Progenitor cell of endocrine pancreas (in vitro differentiated cells): ENCODE measurements around the gene TMEM168. TPM values are rescaled to one million over a fixed set of nuclear protein-coding genes. Genes with fewer than 3 reads are reported as not detected.
"Not testable (repeated sequence)": the region's sequence is repeated elsewhere in the genome, so short reads cannot be mapped to it uniquely, and the experiment has no call there.

Experiments
- DNase-seq: peaks from one replicate; pipeline ENCODE4 v3.0.0; 2021; ENCODE audit warnings: low spot score; ENCODE audit not compliant: unreplicated experiment
- H3K27ac Mint-ChIP-seq: 2 replicates; pipeline ENCODE4 v1.8.0; 2021; ENCODE audit warnings: mild to moderate bottlenecking, moderate library complexity, mixed read lengths
- H3K27me3 Mint-ChIP-seq: 2 replicates; pipeline ENCODE4 v1.8.0; 2021; ENCODE audit warnings: mixed read lengths
- H3K36me3 Mint-ChIP-seq: 2 replicates; pipeline ENCODE4 v1.8.0; 2022; ENCODE audit warnings: mixed read lengths; ENCODE audit not compliant: insufficient read depth
- H3K4me1 Mint-ChIP-seq: 2 replicates; pipeline ENCODE4 v1.8.0; 2021; ENCODE audit warnings: low read depth, mixed read lengths
- H3K4me3 Mint-ChIP-seq: 2 replicates; pipeline ENCODE4 v1.8.0; 2021; ENCODE audit warnings: low read depth, mild to moderate bottlenecking, moderate library complexity, mixed read lengths
- H3K9me3 Mint-ChIP-seq: 2 replicates; pipeline ENCODE4 v1.8.0; 2021; ENCODE audit warnings: low read depth, mixed read lengths
- CTCF ChIP-seq: fragments of 200-600 bp; sonication (generic); IDR thresholded peaks from one replicate; pipeline ENCODE4 v1.5.0; 2021; ENCODE audit warnings: antibody characterized with exemption, mild to moderate bottlenecking; ENCODE audit not compliant: unreplicated experiment
- long read RNA-seq: library from polyadenylated mRNA; unstranded; transcript quantifications from one replicate; pipeline ENCODE4 v2.0.0, GENCODE V29; 2020
- total RNA-seq: library from RNA; stranded (reverse); gene quantifications from 2 replicates; pipeline ENCODE4 v1.2.1, GENCODE V29; 2021

The TMEM168 gene, protein sequence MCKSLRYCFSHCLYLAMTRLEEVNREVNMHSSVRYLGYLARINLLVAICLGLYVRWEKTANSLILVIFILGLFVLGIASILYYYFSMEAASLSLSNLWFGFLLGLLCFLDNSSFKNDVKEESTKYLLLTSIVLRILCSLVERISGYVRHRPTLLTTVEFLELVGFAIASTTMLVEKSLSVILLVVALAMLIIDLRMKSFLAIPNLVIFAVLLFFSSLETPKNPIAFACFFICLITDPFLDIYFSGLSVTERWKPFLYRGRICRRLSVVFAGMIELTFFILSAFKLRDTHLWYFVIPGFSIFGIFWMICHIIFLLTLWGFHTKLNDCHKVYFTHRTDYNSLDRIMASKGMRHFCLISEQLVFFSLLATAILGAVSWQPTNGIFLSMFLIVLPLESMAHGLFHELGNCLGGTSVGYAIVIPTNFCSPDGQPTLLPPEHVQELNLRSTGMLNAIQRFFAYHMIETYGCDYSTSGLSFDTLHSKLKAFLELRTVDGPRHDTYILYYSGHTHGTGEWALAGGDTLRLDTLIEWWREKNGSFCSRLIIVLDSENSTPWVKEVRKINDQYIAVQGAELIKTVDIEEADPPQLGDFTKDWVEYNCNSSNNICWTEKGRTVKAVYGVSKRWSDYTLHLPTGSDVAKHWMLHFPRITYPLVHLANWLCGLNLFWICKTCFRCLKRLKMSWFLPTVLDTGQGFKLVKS
- 19.3 and 20.7 TPM in 2 replicates for total RNA-seq
- long read RNA-seq, full-length matches to known transcripts: 22 of 39 reads
- long read RNA-seq, partial matches to known transcripts: 3 of 39 reads
- long read RNA-seq, other reads (novel, unspliced or antisense): 14 of 39 reads

DNA sequence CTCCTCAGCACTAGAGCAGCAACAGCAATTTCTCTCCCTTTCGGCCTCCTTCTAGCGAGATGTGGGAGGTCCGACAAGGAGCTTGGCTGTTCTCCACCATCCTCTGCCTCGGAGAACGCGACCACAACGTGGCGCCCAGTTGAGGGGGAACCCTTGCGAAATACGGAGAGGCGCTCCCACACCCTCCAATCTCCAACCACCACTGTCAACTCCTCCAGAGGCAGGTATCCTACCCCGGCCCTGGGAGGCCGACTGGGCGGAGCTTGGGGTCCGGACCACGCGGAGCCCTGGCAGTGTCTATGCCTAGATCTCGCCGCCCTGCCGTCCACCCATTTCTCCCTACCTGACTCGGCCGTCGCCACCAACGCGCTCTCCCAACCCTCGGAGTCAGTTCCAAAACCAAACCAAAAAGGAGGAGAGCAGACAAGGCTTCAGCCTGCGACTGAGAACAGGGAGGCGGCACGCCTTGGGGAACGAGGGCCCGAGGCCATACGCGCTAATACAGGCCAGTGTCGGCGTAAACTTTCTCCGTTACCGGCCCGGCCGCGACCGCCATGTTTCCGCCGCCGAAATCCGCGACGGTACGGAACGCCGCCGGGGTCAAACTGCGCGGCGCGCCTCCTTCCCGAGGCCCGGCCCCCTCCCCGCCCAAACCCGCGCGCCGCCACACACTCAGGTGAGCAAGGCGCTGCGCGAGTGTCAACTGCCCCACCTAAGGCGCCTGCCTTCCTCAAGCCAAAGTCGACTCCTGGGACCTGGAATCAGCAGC, at the start of gene TMEM168:
Gene TMEM168 (minus strand): TSS at position 577 of the 769 bp plus-strand sequence. CDS start 5,568 bp downstream, outside the sequence.
- Mint-ChIP-seq H3K36me3 (peaks cover 2% of the 10 kb centered on the region), H3K27ac (peak within 1 kb of the TSS; percentile 97), H3K27me3 (no peaks in the 10 kb centered on the region), H3K9me3 (no peaks in the 10 kb centered on the region), H3K4me1 (peaks cover 13% of the 10 kb centered on the region), H3K4me3 (peak within 1 kb of the TSS; percentile 87)
- TF ChIP-seq CTCF: no peak
- peak; percentile 72 for DNase-seq

GRCh38 chr7:112835928-112836327, 45.7 kb upstream of the TMEM168 start:
- Mint-ChIP-seq H3K9me3 (peaks cover 16% of the 10 kb centered on the region), H3K36me3 (peaks cover 37% of the 10 kb centered on the region)
- DNase-seq, H3K4me1 Mint-ChIP-seq, H3K27me3 Mint-ChIP-seq, H3K27ac Mint-ChIP-seq, H3K4me3 Mint-ChIP-seq: not testable (repeated sequence)

DNA sequence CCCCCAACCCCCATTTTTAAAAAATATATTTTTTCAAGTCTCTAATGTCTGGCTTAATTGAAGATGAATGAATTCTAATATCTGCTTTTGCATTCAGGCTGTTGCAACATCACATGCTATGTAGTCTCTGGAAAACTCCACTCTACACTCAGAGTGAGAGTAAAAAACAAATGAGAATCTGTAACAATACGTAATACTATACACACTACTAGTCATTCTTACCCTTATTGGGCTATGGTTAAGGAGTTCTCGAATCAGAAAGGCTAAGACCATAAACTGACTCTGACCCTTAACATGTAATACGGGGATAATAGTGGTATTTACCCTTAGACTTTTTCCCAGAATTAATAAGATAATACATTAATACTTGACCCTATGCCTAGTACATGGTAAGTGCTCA, 42.9 kb upstream of the TMEM168 start:
- Mint-ChIP-seq H3K27me3 (no peaks in the 10 kb centered on the region), H3K27ac (no peak overlapping the region), H3K36me3 (peaks cover 52% of the 10 kb centered on the region), H3K4me3 (no peak overlapping the region), H3K4me1 (no peaks in the 10 kb centered on the region), H3K9me3 (peaks cover 20% of the 10 kb centered on the region)
- no peak for TF ChIP-seq CTCF
- no peak for DNase-seq

- H3K4me3 Mint-ChIP-seq: no peak overlapping the region
- no peak for TF ChIP-seq CTCF
- H3K4me1 Mint-ChIP-seq: no peaks in the 10 kb centered on the region
- peaks cover 12% of the 10 kb centered on the region for H3K9me3 Mint-ChIP-seq
- DNase-seq: no peak
- no peaks in the 10 kb centered on the region for H3K27me3 Mint-ChIP-seq
- no peak overlapping the region for H3K27ac Mint-ChIP-seq
- H3K36me3 Mint-ChIP-seq: peaks cover 44% of the 10 kb centered on the region
These were observed 40.6 kb upstream of the TMEM168 start for GRCh38 chr7:112830769-112831168.

DNA sequence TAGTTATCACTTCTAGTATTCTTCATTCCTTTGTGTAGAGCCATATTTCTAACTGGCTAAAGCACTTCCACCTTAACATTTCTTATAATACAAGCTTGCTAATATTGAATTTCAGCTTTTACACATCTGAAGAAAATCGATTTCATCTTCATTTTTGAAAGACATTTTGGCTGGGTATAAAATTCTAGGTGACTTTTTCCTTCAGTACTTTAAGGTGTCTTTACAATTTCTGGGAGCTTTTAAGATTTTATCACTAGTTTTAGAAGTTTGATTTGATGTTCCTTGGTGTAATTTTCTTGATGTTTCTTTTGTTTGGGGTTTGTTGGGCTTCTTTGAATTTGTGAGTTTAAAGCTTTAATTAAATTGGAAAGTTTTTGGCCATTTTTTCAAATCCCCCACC, 38.5 kb upstream of the TMEM168 start:
- no peak for TF ChIP-seq CTCF
- peaks cover 18% of the 10 kb centered on the region for H3K9me3 Mint-ChIP-seq
- H3K4me1 Mint-ChIP-seq: no peaks in the 10 kb centered on the region
- H3K27me3 Mint-ChIP-seq: no peaks in the 10 kb centered on the region
- no peak overlapping the region for H3K27ac Mint-ChIP-seq
- DNase-seq: no peak
- no peak overlapping the region for H3K4me3 Mint-ChIP-seq
- peaks cover 57% of the 10 kb centered on the region for H3K36me3 Mint-ChIP-seq
